Neural crest cell (in vitro differentiated cells): ENCODE measurements around the gene TTC9. TPM values are rescaled to one million over a fixed set of nuclear protein-coding genes. Genes with fewer than 3 reads are reported as not detected.

Experiments
- DNase-seq: peaks from one replicate; pipeline ENCODE4 v3.0.0; 2021; ENCODE audit warnings: low read depth, mixed read lengths, low spot score
- H3K27ac Mint-ChIP-seq: one replicate; pipeline ENCODE4 v1.8.0; 2021; ENCODE audit warnings: mild to moderate bottlenecking, mixed read lengths; ENCODE audit not compliant: unreplicated experiment
- H3K27me3 Mint-ChIP-seq: 2 replicates; pipeline ENCODE4 v1.8.0; 2021; ENCODE audit warnings: low read depth, mild to moderate bottlenecking, mixed read lengths
- H3K36me3 Mint-ChIP-seq: 2 replicates; pipeline ENCODE4 v1.8.0; 2021; ENCODE audit warnings: low read depth, mild to moderate bottlenecking, mixed read lengths
- H3K4me1 Mint-ChIP-seq: 2 replicates; pipeline ENCODE4 v1.8.0; 2021; ENCODE audit warnings: mixed read lengths
- H3K4me3 Mint-ChIP-seq: one replicate; pipeline ENCODE4 v1.8.0; 2021; ENCODE audit warnings: mild to moderate bottlenecking, mixed read lengths
- H3K9me3 Mint-ChIP-seq: 2 replicates; pipeline ENCODE4 v1.8.0; 2021; ENCODE audit warnings: mixed read lengths
- total RNA-seq: library from RNA; stranded (reverse); gene quantifications from 2 replicates; pipeline ENCODE4 v1.2.1, GENCODE V29; 2021
- TF ChIP-seq, protein P1 (sequence below): fragments of 200-600 bp; sonication (generic); conservative IDR thresholded peaks from 2 replicates; pipeline ENCODE4 v1.5.0; 2021; ENCODE audit warnings: antibody characterized with exemption, mild to moderate bottlenecking

The TTC9 gene
- total RNA-seq, 1 donor from 2014 or later = 4.2 TPM

DNA sequence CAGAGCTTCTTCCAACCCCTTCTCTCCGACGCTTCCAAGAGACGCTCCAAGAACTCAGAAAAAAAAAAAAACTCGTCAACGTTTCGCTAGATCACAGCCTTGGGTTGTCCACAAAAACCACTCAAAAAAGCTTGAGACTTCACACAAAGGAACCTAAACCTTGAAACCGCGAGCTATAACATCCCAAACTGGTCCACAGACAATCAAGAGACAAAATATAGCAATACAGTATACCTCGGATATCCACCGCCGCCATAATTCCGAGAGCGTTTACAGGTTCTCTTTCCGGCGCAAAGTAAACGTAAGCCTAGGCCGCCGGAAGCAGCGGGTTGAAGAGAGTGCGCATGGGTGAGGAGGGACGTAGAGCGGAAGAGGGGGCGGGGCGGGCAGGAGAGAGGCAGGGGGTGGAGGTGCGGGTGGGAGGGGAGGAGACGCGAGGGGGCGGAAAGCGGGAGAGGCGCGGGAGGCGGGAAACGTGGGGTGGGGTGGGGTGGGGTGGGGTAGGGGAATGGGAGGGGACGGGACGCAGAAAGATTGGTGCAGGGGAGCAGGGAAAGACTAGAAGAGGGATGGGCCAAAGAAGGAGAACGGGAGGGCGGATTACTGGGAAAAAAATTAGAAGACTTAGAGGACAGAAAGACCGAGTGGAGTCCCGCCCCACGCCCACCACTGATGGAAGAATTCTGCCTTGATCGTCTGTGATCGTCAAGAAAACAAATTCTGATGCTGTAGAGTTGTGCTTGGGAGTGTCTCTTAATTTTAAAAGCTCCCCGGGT, 41.1 kb upstream of the TTC9 start, which contains the start of gene MED6:
TSS of gene MED6 (minus strand) at position 274 of the 776 bp plus-strand sequence. CDS start at position 256, 18 bp downstream.
- H3K36me3 Mint-ChIP-seq = no peaks in the 10 kb centered on the region
- H3K4me3 Mint-ChIP-seq = peak within 1 kb of the TSS; percentile 100
- TF ChIP-seq, protein P1, sequence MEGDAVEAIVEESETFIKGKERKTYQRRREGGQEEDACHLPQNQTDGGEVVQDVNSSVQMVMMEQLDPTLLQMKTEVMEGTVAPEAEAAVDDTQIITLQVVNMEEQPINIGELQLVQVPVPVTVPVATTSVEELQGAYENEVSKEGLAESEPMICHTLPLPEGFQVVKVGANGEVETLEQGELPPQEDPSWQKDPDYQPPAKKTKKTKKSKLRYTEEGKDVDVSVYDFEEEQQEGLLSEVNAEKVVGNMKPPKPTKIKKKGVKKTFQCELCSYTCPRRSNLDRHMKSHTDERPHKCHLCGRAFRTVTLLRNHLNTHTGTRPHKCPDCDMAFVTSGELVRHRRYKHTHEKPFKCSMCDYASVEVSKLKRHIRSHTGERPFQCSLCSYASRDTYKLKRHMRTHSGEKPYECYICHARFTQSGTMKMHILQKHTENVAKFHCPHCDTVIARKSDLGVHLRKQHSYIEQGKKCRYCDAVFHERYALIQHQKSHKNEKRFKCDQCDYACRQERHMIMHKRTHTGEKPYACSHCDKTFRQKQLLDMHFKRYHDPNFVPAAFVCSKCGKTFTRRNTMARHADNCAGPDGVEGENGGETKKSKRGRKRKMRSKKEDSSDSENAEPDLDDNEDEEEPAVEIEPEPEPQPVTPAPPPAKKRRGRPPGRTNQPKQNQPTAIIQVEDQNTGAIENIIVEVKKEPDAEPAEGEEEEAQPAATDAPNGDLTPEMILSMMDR = no peak
- peaks cover 32% of the 10 kb centered on the region for H3K27me3 Mint-ChIP-seq
- peak; percentile 81 for DNase-seq
- H3K9me3 Mint-ChIP-seq = no peaks in the 10 kb centered on the region
- H3K27ac Mint-ChIP-seq = peak within 1 kb of the TSS; percentile 99
- H3K4me1 Mint-ChIP-seq = peaks cover 25% of the 10 kb centered on the region

DNA sequence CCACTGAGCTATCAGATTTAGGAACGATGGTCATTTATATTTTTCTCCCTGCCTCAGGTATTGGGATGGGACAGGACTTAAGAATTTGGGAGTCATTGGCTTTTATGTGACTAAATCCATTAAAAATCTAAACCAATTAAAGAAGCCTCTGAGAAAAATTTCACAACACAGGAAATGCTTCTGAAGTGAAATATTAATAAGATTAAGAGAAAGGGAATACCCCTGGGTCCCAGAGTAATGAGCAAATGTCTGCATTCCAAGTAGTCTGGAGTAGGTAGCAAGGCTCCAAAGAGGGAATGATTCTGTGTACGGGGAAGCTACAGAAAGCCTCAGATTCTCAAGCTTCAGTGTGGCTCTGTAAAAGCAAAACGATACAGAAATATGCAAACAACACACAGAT, 40.6 kb upstream of the TTC9 start:
- TF ChIP-seq, protein P1 = no peak
- H3K36me3 Mint-ChIP-seq = no peaks in the 10 kb centered on the region
- H3K9me3 Mint-ChIP-seq = no peaks in the 10 kb centered on the region
- H3K27me3 Mint-ChIP-seq = peaks cover 35% of the 10 kb centered on the region
- H3K27ac Mint-ChIP-seq = no peak overlapping the region
- H3K4me3 Mint-ChIP-seq = peak overlapping the region; percentile 100
- H3K4me1 Mint-ChIP-seq = peaks cover 25% of the 10 kb centered on the region
- DNase-seq = no peak

DNA sequence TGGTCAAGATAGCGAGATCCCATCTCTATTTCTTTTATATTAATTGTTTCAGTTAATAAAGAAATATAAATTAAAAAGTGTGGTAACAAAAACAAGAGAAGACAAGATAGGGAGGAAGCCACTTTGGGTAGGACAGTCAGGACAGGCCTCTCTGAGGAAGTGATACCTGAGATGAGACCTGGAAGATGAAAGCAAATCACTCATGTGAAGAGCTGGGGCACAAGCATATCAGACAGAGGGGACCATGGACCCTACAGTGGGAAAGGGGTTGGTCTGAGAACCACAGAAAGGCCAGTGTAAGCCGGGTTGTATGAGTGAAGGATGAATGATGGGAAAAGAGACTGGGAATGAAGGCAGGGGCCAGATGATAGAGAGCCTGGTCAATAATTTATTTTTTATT, 39.5 kb upstream of the TTC9 start:
- Mint-ChIP-seq H3K27me3 (peaks cover 43% of the 10 kb centered on the region), H3K36me3 (no peaks in the 10 kb centered on the region), H3K4me1 (peaks cover 25% of the 10 kb centered on the region), H3K27ac (no peak overlapping the region), H3K4me3 (peak overlapping the region; percentile 12), H3K9me3 (no peaks in the 10 kb centered on the region)
- no peak for DNase-seq
- TF ChIP-seq, protein P1 = no peak

DNA sequence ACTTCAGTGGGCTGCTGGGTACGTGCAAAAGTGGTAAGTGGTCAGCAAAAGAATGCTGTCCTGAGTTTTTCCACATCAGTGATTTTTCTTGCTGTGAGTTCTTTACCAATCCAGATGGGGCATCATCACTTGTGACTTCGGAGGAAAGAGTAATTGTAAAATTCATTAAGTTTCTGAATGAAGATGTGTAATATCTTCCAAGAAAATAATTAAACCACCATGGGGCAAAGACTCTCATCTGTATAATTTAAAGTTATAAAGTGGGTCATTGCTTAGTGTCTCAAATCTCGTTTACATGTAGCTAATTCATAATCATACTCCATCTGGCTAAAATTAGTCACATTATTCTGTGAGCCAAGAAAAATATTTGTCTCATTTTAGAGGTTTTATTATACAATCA, 30.5 kb upstream of the TTC9 start:
- Mint-ChIP-seq H3K27me3 (peaks cover 65% of the 10 kb centered on the region), H3K4me3 (no peak overlapping the region), H3K27ac (peak overlapping the region; percentile 29), H3K9me3 (peaks cover 3% of the 10 kb centered on the region), H3K36me3 (no peaks in the 10 kb centered on the region), H3K4me1 (no peaks in the 10 kb centered on the region)
- DNase-seq = no peak
- TF ChIP-seq, protein P1 = no peak

DNA sequence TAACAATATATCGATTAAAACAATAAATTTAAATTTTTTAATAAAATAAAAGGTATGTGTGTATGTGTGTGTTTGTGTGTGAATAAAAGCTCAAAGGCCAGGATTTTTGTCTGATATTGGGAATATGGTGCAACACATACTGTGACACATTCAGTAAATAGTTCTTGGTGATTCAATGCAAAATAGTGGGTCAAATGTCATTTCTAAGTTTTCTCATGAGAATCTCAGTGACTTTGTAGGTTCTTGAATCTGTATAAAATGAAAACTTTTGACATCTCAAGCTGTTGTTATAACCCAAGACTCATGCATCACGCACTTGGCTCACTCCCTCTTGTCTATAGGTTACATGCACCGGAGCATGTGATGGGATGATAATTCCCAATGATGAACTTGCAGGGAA, 25.1 kb upstream of the TTC9 start:
- H3K27ac Mint-ChIP-seq = no peak overlapping the region
- no peaks in the 10 kb centered on the region for H3K36me3 Mint-ChIP-seq
- peaks cover 43% of the 10 kb centered on the region for H3K27me3 Mint-ChIP-seq
- TF ChIP-seq, protein P1 = no peak
- H3K4me1 Mint-ChIP-seq = no peaks in the 10 kb centered on the region
- no peak overlapping the region for H3K4me3 Mint-ChIP-seq
- no peak for DNase-seq
- H3K9me3 Mint-ChIP-seq = peaks cover 3% of the 10 kb centered on the region
